B cell (primary cell): ENCODE measurements around the gene SLC15A4.

Experiments used
- CTCF ChIP-seq: fragments of 200-600 bp; IDR thresholded peaks from one replicate; pipeline ENCODE4 v1.8.0; 2022; ENCODE audit warnings: antibody characterized with exemption, mild to moderate bottlenecking
- EZH2 ChIP-seq: IDR thresholded peaks from 2 replicates; pipeline ENCODE4 v1.6.1; 2012; ENCODE audit warnings: borderline replicate concordance, low read depth, mild to moderate bottlenecking, moderate library complexity, low read length; ENCODE audit not compliant: insufficient read depth, poor library complexity, severe bottlenecking

GRCh38 chr12:128808651-128809050 is 15.1 kb downstream of the SLC15A4 start:
- TF ChIP-seq CTCF, result no peak
- no peak for TF ChIP-seq EZH2
